Melanocyte of skin (primary cell): ENCODE measurements around the gene WDFY1. TPM values are rescaled to one million over a fixed set of nuclear protein-coding genes. Genes with fewer than 3 reads are reported as not detected.

Experiments used
- total RNA-seq, 2 donors: library from RNA; depleted of rRNA; stranded (reverse); fragments of >200 nt; gene quantifications; 2 replicates each; pipeline ENCODE4 v1.2.3, GENCODE V29; 2012

WDFY1 gene, protein sequence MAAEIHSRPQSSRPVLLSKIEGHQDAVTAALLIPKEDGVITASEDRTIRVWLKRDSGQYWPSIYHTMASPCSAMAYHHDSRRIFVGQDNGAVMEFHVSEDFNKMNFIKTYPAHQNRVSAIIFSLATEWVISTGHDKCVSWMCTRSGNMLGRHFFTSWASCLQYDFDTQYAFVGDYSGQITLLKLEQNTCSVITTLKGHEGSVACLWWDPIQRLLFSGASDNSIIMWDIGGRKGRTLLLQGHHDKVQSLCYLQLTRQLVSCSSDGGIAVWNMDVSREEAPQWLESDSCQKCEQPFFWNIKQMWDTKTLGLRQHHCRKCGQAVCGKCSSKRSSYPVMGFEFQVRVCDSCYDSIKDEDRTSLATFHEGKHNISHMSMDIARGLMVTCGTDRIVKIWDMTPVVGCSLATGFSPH
- total RNA-seq, result 100 to 1,000 TPM; 231 to 252 TPM

GRCh38 chr2:223944703-223945531, at the start of gene WDFY1:
Gene WDFY1 (minus strand): TSS chr2:223945335. CDS start chr2:223945284, 51 bp downstream.

GRCh38 chr2:223957092-223957851, 12.1 kb upstream of the WDFY1 start, which contains the start of gene MRPL44:
Gene MRPL44 (plus strand): TSS chr2:223957463. CDS start chr2:223957473, 10 bp downstream.

DNA sequence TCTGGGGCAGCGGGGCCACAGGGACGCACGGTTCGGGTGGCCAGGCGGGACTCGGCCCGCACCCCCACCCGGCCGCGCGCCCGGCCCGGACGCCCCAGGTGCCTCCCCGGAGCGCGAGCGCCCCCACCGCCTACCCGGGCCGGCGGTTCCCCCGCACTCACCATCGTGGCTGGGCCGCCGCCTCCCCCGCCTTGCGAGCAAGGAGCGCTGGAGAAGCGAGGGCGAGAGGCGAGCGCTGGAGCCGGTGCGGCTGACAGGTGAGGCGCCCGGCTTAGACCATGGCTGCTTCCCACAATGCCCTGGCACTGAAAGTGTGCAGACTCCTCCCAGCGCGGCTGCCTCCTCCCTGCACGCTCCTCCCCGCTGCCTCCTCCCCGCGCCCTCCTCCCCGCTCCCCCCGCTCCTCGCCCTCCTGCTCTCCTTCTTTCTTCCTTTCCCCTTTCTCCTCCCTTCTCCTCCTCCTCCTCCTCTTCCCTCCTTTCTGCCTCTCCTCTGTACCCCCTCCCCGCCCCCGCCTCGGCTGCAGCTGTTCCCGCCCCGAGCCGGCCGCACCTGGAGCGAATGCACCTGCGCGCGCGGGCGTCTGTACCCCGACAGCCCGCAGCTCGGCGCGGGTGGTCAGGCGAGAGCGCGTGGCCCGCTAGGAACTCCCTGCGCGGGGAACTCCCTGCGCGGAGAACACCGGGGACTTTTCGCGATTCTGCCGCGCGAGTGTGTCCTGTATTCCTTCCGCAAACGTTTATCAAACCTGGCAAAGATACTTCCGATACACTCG, 107.7 kb downstream of the WDFY1 start, which contains the start of gene AP1S3:
AP1S3 (minus strand) TSS at position 296 of the 775 bp plus-strand sequence; CDS start at position 164, 132 bp downstream.

Other genes starting within 250 kb of the WDFY1 start
- gene AP1S3, start 107.8 kb downstream of the WDFY1 start, total RNA-seq, result 10 to 100 TPM in 1 of 2 donors, 1 to 10 TPM in 1; 8.9 to 26.3 TPM
- gene MRPL44, start 12.1 kb upstream of the WDFY1 start, total RNA-seq, result 10 to 100 TPM; 77.9 to 95.0 TPM
- 100 to 1,000 TPM in 1 of 2 donors, 10 to 100 TPM in 1; 62.3 to 142 TPM for gene SERPINE2, start 94.0 kb upstream of the WDFY1 start, total RNA-seq